HepG2 (cell line): ENCODE measurements around the gene SPATA33. TPM values are rescaled to one million over a fixed set of nuclear protein-coding genes. Genes with fewer than 3 reads are reported as not detected.
A peak's percentile ranks its signal among the peaks of the same experiment; 100 is the strongest.

Experiments used
- ASH2L ChIP-seq: fragments of 300-600, 200-600 bp; sonication (generic); IDR thresholded peaks from 2 replicates; pipeline ENCODE4 v1.7.0; 2017; ENCODE audit warnings: low read depth, mild to moderate bottlenecking, moderate library complexity, mixed read lengths, low read length; ENCODE audit not compliant: insufficient read length
- CBX2 ChIP-seq, 2 experiments: fragments of 200-600 bp in 1 of 2; sonication (generic); formaldehyde crosslinking in 1 of 2; IDR thresholded peaks; 2 replicates each; pipeline versions ENCODE4 v1.7.0 to v1.8.1; 2018 to 2022; ENCODE audit warnings: low read depth in 2 of 2, low read length in 1 of 2, mild to moderate bottlenecking in 1 of 2, missing genetic modification reagents in 1 of 2
- CEBPG ChIP-seq: IDR thresholded peaks from 2 replicates; pipeline ENCODE4 v1.6.1; 2016
- DNMT3B ChIP-seq: conservative IDR thresholded peaks from 2 replicates; pipeline ENCODE4 v1.6.1; 2016; ENCODE audit warnings: missing biosample characterization, control low read depth
- ELF1 ChIP-seq: sonication (generic); formaldehyde crosslinking; IDR thresholded peaks from 2 replicates; pipeline ENCODE4 v1.4.0; 2020; ENCODE audit warnings: missing genetic modification reagents
- FOXA3 ChIP-seq: IDR thresholded peaks from 2 replicates; pipeline ENCODE4 v1.6.1; 2016; ENCODE audit warnings: missing genetic modification reagents, missing compliant biosample characterization
- HHEX ChIP-seq: IDR thresholded peaks from 2 replicates; pipeline ENCODE4 v1.6.1; 2016; ENCODE audit warnings: control low read depth
- HOXA9 ChIP-seq: sonication (generic); formaldehyde crosslinking; IDR thresholded peaks from 2 replicates; pipeline ENCODE4 v1.8.1; 2022; ENCODE audit warnings: missing genetic modification reagents, mild to moderate bottlenecking, moderate library complexity, borderline replicate concordance
- MBD4 ChIP-seq: IDR thresholded peaks from 2 replicates; pipeline ENCODE4 v1.6.1; 2012; ENCODE audit warnings: low read length, inconsistent platforms, borderline replicate concordance
- MEF2D ChIP-seq: sonication (generic); formaldehyde crosslinking; IDR thresholded peaks from 2 replicates; pipeline ENCODE4 v1.5.1; 2020; ENCODE audit warnings: mild to moderate bottlenecking, missing genetic modification reagents
- MIER3 ChIP-seq: IDR thresholded peaks from 2 replicates; pipeline ENCODE4 v1.6.1; 2016; ENCODE audit warnings: missing compliant biosample characterization, borderline replicate concordance
- MNT ChIP-seq: fragments of 450-650 bp; IDR thresholded peaks from 2 replicates; pipeline ENCODE4 v1.6.1; 2016
- NR2C2 ChIP-seq: sonication (generic); formaldehyde crosslinking; IDR thresholded peaks from 2 replicates; pipeline ENCODE4 v1.4.0; 2020; ENCODE audit warnings: missing genetic modification reagents, mild to moderate bottlenecking, moderate library complexity, borderline replicate concordance
- SNAI1 ChIP-seq: sonication (generic); formaldehyde crosslinking; IDR thresholded peaks from 2 replicates; pipeline ENCODE4 v1.5.0; 2020; ENCODE audit warnings: mild to moderate bottlenecking, missing genetic modification reagents, borderline replicate concordance
- SRF ChIP-seq: IDR thresholded peaks from 2 replicates; pipeline ENCODE4 v1.6.1; 2011; ENCODE audit warnings: mild to moderate bottlenecking, low read depth, low read length, moderate library complexity
- ZNF350 ChIP-seq: sonication (generic); formaldehyde crosslinking; IDR thresholded peaks from 2 replicates; pipeline ENCODE4 v1.4.0; 2020; ENCODE audit warnings: mild to moderate bottlenecking, low read depth, missing genetic modification reagents, borderline replicate concordance
- ZNF713 ChIP-seq: sonication (generic); formaldehyde crosslinking; IDR thresholded peaks from 2 replicates; pipeline ENCODE4 v1.4.0; 2020; ENCODE audit warnings: mild to moderate bottlenecking, missing genetic modification reagents
- polyA plus RNA-seq, 8 experiments: library from polyadenylated mRNA; depleted of rRNA in 3 of 8; stranded (reverse) in 7 of 8; unstranded in 1 of 8; fragments of >200 nt; fragmentation: Illumina TruSeq in 4 of 8; extraction: Trizol in 4 of 8; gene quantifications; 2 replicates each; pipeline versions ENCODE4 v1.2.1 to v1.2.3, GENCODE V29; 2011 to 2016; ENCODE audit warnings: low read depth in 4 of 8, missing spikeins in 1 of 8, mixed read lengths in 1 of 8; ENCODE audit not compliant: insufficient read depth in 1 of 8
- total RNA-seq, 5 experiments: library from RNA; depleted of rRNA; stranded (reverse); fragments of >200 nt; fragmentation: Illumina TruSeq; extraction: Trizol; gene quantifications; 2 replicates each; pipeline ENCODE4 v1.2.3, GENCODE V29; 2016; ENCODE audit warnings: low read depth in 1 of 5
- TF ChIP-seq, protein P1 (sequence below): sonication (generic); formaldehyde crosslinking; IDR thresholded peaks from 2 replicates; pipeline ENCODE4 v1.8.0; 2022; ENCODE audit warnings: missing genetic modification reagents, mild to moderate bottlenecking, moderate library complexity, borderline replicate concordance
- TF ChIP-seq, protein P2 (sequence below): sonication (generic); formaldehyde crosslinking; IDR thresholded peaks from 2 replicates; pipeline ENCODE4 v1.4.0; 2020; ENCODE audit warnings: missing genetic modification reagents, borderline replicate concordance

Gene SPATA33
- total and polyA plus RNA-seq, 2 of the 13 experiments (the other 11 are each of a cell fraction or from before 2014, with no cell fraction given) = 5.7 to 11.0 TPM

- TF ChIP-seq ZNF350 (CRISPR knock-in tag) (peak; percentile 17; the same call in 1 of the 2 replicates), CEBPG (no peak), DNMT3B (CRISPR knock-in tag) (no peak), ZNF713 (CRISPR knock-in tag) (no peak), MNT (no peak), MEF2D (CRISPR knock-in tag) (0 out of 2 replicates have a peak, but pooled peaks have one; percentile 24), SNAI1 (CRISPR knock-in tag) (0 out of 2 replicates have a peak, but pooled peaks have one; percentile 31), SRF (no peak), MIER3 (CRISPR knock-in tag) (no peak), HOXA9 (0 out of 2 replicates have a peak, but pooled peaks have one; percentile 8), MBD4 (no peak), CBX2 (IDR thresholded peaks at IDR 0.05; ENCODE audit: low read depth, low read length) (no peak), CBX2 (CRISPR knock-in tag; IDR thresholded peaks at IDR 0.05; ENCODE audit: low read depth) (no peak), NR2C2 (CRISPR knock-in tag) (no peak), ASH2L (no peak), ELF1 (CRISPR knock-in tag) (0 out of 2 replicates have a peak, but pooled peaks have one; percentile 12), FOXA3 (no peak), HHEX (CRISPR knock-in tag) (no peak)
- TF ChIP-seq, protein P1, sequence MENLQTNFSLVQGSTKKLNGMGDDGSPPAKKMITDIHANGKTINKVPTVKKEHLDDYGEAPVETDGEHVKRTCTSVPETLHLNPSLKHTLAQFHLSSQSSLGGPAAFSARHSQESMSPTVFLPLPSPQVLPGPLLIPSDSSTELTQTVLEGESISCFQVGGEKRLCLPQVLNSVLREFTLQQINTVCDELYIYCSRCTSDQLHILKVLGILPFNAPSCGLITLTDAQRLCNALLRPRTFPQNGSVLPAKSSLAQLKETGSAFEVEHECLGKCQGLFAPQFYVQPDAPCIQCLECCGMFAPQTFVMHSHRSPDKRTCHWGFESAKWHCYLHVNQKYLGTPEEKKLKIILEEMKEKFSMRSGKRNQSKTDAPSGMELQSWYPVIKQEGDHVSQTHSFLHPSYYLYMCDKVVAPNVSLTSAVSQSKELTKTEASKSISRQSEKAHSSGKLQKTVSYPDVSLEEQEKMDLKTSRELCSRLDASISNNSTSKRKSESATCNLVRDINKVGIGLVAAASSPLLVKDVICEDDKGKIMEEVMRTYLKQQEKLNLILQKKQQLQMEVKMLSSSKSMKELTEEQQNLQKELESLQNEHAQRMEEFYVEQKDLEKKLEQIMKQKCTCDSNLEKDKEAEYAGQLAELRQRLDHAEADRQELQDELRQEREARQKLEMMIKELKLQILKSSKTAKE (CRISPR knock-in tag) = no peak
- TF ChIP-seq, protein P2, sequence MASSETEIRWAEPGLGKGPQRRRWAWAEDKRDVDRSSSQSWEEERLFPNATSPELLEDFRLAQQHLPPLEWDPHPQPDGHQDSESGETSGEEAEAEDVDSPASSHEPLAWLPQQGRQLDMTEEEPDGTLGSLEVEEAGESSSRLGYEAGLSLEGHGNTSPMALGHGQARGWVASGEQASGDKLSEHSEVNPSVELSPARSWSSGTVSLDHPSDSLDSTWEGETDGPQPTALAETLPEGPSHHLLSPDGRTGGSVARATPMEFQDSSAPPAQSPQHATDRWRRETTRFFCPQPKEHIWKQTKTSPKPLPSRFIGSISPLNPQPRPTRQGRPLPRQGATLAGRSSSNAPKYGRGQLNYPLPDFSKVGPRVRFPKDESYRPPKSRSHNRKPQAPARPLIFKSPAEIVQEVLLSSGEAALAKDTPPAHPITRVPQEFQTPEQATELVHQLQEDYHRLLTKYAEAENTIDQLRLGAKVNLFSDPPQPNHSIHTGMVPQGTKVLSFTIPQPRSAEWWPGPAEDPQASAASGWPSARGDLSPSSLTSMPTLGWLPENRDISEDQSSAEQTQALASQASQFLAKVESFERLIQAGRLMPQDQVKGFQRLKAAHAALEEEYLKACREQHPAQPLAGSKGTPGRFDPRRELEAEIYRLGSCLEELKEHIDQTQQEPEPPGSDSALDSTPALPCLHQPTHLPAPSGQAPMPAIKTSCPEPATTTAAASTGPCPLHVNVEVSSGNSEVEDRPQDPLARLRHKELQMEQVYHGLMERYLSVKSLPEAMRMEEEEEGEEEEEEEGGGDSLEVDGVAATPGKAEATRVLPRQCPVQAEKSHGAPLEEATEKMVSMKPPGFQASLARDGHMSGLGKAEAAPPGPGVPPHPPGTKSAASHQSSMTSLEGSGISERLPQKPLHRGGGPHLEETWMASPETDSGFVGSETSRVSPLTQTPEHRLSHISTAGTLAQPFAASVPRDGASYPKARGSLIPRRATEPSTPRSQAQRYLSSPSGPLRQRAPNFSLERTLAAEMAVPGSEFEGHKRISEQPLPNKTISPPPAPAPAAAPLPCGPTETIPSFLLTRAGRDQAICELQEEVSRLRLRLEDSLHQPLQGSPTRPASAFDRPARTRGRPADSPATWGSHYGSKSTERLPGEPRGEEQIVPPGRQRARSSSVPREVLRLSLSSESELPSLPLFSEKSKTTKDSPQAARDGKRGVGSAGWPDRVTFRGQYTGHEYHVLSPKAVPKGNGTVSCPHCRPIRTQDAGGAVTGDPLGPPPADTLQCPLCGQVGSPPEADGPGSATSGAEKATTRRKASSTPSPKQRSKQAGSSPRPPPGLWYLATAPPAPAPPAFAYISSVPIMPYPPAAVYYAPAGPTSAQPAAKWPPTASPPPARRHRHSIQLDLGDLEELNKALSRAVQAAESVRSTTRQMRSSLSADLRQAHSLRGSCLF (CRISPR knock-in tag) = no peak
Observed at GRCh38 chr16:89658221-89658879, 714 bp downstream of the SPATA33 start (continued).
